Measurements from ENCODE around the gene LRRC8A.
A peak's percentile ranks its signal among the peaks of the same experiment; 100 is the strongest.

Gene LRRC8A

DNA sequence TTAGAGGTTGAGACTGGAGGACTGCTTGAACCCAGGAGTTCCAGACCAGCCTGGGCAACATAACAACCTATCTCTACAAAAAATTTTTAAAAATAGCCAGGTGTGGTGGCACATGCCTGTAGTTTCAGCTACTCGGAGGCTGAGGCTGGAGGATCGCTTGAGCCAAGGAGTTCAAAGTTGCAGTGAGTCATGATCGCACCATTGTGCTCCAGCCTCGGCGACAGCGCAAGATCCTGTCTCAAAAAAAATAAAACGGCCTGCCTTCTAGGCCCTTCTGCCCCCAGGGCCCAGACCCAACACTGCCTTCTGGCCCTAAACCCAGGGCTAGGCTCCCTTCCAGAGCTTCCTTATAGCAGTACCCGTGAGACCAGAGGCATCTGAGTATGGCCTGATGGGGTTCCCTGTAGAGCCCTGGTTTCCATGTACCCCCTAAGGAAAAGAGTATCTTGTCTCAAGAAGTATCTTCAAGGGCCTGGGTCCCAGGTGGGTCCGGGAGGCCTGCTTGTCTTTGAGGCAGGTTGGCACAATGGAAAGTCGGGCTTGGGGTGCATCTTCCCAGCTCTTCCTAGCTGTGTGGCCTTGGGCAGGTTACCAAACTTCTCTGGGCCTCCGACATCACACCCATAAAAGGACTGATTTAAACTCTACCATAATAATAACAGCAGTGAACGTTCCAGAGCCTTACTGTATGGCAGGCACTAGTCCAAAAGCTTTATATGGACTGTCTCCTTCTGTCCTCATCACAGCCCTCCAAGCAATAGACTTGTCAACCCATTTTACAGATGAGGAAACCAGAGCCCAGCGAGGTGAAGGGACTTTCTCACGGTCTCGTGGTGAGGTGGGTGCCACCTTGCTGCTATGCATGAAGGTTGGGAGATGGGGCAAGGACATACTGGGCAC lies 9.6 kb downstream of the LRRC8A start:
- H3K27ac ChIP-seq, result no peak overlapping the region
- TF ChIP-seq, protein P1, sequence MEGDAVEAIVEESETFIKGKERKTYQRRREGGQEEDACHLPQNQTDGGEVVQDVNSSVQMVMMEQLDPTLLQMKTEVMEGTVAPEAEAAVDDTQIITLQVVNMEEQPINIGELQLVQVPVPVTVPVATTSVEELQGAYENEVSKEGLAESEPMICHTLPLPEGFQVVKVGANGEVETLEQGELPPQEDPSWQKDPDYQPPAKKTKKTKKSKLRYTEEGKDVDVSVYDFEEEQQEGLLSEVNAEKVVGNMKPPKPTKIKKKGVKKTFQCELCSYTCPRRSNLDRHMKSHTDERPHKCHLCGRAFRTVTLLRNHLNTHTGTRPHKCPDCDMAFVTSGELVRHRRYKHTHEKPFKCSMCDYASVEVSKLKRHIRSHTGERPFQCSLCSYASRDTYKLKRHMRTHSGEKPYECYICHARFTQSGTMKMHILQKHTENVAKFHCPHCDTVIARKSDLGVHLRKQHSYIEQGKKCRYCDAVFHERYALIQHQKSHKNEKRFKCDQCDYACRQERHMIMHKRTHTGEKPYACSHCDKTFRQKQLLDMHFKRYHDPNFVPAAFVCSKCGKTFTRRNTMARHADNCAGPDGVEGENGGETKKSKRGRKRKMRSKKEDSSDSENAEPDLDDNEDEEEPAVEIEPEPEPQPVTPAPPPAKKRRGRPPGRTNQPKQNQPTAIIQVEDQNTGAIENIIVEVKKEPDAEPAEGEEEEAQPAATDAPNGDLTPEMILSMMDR (conservative IDR thresholded peaks at IDR 0.05), result no peak
- TF ChIP-seq ZFX (IDR thresholded peaks at IDR 0.05), result no peak

DNA sequence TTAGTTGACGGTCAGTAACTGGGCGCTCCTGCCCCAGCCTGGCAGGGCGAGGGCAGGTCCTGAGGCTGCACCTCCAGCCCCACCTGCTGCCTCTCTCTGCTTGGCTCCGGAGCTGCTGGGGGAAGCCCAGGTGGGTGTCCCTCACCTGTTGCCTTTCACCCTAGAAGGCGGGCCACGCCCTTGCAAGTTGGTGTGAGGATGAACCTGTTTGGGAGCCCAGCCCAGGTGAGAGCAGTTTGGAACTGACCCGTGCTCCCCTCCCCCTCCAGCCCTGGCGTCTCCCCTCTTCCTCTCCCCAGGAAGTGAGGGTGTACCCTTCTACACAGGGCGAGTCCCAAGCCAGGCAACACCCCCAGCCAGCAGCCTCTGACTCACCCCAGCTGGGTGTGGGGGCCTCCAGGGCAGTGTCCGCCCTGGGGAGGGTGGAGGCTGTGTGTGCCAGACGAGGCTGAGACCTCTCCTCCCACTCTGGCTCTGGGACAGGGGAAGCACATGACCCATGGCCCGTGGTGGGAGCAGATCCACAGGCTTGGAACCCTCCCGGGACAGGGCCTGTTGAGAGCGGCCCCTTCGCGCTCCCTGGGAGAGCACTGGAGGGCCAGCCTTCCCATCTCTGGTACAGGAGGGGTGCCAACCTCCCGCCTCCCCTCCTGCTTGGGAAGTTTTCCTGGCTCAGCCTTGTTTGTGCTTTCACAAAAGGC lies 10.4 kb downstream of the LRRC8A start:
- no peak overlapping the region for H3K27ac ChIP-seq
- TF ChIP-seq ZFX (IDR thresholded peaks at IDR 0.05), result no peak
- TF ChIP-seq, protein P1 (conservative IDR thresholded peaks at IDR 0.05), result no peak

DNA sequence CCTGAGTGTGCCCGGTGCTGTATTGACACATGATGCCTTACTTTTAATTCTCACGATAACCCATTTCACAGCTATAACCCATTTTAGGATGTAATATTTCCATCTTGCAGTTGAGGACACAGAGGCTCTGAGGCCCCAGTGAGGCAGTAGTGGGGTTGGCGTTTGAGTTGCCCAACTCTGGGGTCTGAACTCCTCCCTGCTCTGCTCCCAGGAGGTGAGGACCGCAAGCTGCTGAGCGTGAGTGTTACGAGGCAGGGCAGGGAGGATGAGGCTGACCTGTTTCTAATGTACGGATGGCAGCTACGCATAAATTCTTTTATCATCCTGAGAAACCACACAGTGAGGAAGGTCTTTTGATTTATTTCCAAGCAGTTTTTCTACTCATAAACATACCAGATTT lies 11.4 kb downstream of the LRRC8A start:
- H3K27ac ChIP-seq, result no peak overlapping the region

DNA sequence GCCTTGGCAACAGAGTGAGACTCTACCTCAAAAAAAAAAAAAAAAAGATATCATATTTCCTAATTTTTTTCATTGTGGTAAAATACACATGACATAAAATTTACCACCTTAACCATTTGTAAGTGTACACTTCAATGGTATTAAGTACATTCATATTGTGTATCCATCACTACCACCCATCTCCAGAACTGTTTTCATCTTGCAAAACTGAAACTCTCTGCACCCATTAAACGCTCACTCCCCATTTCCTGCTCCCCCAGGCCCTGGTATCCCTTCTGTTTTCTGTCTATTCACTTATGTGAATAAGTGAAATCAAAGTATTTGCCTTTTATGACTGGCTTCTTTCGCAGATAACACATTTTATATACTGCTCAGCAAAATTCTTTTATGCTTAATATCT lies 12.8 kb downstream of the LRRC8A start:
- no peak overlapping the region for H3K27ac ChIP-seq
- TF ChIP-seq, protein P1 (conservative IDR thresholded peaks at IDR 0.05), result no peak
- no peak for TF ChIP-seq ZFX (IDR thresholded peaks at IDR 0.05)

More for the DNA sequence above, 11.4 kb downstream of the LRRC8A start:
- TF ChIP-seq ZFX (IDR thresholded peaks at IDR 0.05), result no peak
- TF ChIP-seq, protein P1 (conservative IDR thresholded peaks at IDR 0.05), result no peak

DNA sequence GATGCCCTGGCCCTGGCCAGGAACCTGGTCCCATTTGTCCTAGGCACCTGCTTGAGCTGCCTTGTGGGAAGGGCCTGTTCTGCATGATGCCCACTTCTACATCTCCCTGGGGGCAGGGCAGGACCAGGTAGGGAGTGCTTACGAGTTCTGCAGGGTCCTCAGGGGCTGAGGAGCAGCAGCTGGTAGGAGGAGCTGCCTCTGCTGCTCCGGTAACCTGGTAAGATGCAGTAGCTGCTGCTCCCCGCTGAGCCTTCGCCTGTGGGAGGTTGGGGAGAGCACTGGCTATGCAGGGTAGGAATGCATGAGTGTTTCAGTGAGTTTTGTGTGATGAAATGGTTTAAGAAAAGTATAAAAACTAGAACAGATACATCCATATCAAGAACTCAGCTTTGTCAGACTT lies 13.6 kb downstream of the LRRC8A start:
- no peak for TF ChIP-seq ZFX (IDR thresholded peaks at IDR 0.05)
- TF ChIP-seq, protein P1 (conservative IDR thresholded peaks at IDR 0.05), result no peak
- H3K27ac ChIP-seq, result no peak overlapping the region

DNA sequence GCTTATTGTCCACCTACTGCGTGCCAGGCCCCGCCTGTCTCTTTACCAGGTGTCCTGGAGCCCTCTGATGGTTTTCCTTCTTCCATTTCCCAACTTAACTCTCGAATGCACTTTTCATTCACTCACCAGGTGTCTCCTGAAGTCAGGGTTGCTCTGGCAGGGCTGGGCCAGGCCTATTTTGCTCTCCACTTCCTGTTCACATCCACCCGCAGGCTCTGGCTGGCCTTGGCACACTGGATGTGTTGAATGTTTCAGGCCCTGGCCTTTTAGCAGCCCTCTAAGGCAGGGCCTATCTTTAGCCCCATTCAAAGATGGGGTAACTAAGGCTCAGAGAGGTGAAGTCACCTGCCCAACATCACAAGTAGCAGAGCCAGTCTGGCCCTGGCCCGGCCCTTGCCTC lies 16.4 kb downstream of the LRRC8A start:
- peak overlapping the region; percentile 7; the same call in 1 of the 2 replicates for H3K27ac ChIP-seq
- no peak for TF ChIP-seq ZFX (IDR thresholded peaks at IDR 0.05)
- TF ChIP-seq, protein P1 (conservative IDR thresholded peaks at IDR 0.05), result no peak

All from C4-2B (cell line).